Jurkat, Clone E6-1 (cell line): Measurements from ENCODE around the gene ATG2B.

Source experiments
- DNase-seq: peaks from one replicate; pipeline ENCODE4 v3.0.0-alpha.2; 2011; ENCODE audit warnings: low read depth, low spot score
- H3K4me3 ChIP-seq: 2 replicates; pipeline ENCODE4 v1.5.1; 2011; ENCODE audit warnings: mild to moderate bottlenecking, low read length, control low read depth, moderate library complexity

ATG2B gene

GRCh38 chr14:96275177-96276112 is 87.7 kb downstream of the ATG2B start:
- DNase-seq = peak; percentile 39
- H3K4me3 ChIP-seq = no peak overlapping the region

GRCh38 chr14:96274543-96274942 is 88.6 kb downstream of the ATG2B start:
- DNase-seq = no peak

GRCh38 chr14:96274122-96274521 is 89.0 kb downstream of the ATG2B start:
- no peak for DNase-seq
- no peak overlapping the region for H3K4me3 ChIP-seq

More at GRCh38 chr14:96274543-96274942, 88.6 kb downstream of the ATG2B start:
- no peak overlapping the region for H3K4me3 ChIP-seq

GRCh38 chr14:96273629-96274028 is 89.5 kb downstream of the ATG2B start:
- DNase-seq = no peak
- H3K4me3 ChIP-seq = no peak overlapping the region

- no peak for DNase-seq
- no peak overlapping the region for H3K4me3 ChIP-seq
Observed at GRCh38 chr14:96272777-96273473, 90.2 kb downstream of the ATG2B start.

GRCh38 chr14:96271421-96271762 is 91.7 kb downstream of the ATG2B start:
- no peak for DNase-seq
- H3K4me3 ChIP-seq = no peak overlapping the region

- no peak for DNase-seq
- no peak overlapping the region for H3K4me3 ChIP-seq
Observed at GRCh38 chr14:96270565-96271420, 92.3 kb downstream of the ATG2B start.

- no peak for DNase-seq
- no peak overlapping the region for H3K4me3 ChIP-seq
Observed at GRCh38 chr14:96269359-96269710, 93.8 kb downstream of the ATG2B start.

- H3K4me3 ChIP-seq = no peak overlapping the region
- no peak for DNase-seq
Observed at GRCh38 chr14:96268431-96269358, 94.4 kb downstream of the ATG2B start.

- no peak overlapping the region for H3K4me3 ChIP-seq
- DNase-seq = no peak
Observed at GRCh38 chr14:96267916-96268315, 95.2 kb downstream of the ATG2B start.

GRCh38 chr14:96267336-96267735 is 95.8 kb downstream of the ATG2B start:
- DNase-seq = no peak
- H3K4me3 ChIP-seq = no peak overlapping the region

- DNase-seq = no peak
- H3K4me3 ChIP-seq = no peak overlapping the region
Observed at GRCh38 chr14:96265383-96266095, 97.6 kb downstream of the ATG2B start.

- H3K4me3 ChIP-seq = no peak overlapping the region
- DNase-seq = no peak
Observed at GRCh38 chr14:96264853-96265252, 98.3 kb downstream of the ATG2B start.

GRCh38 chr14:96264200-96264553 is 99.0 kb downstream of the ATG2B start:
- DNase-seq = no peak
- no peak overlapping the region for H3K4me3 ChIP-seq

GRCh38 chr14:96263347-96264199 is 99.6 kb downstream of the ATG2B start:
- peak; percentile 12 for DNase-seq
- no peak overlapping the region for H3K4me3 ChIP-seq

GRCh38 chr14:96261772-96262655 is 101.1 kb downstream of the ATG2B start:
- no peak overlapping the region for H3K4me3 ChIP-seq
- DNase-seq = no peak
